GM18861 (cell line): ENCODE results near the gene MTA2.

Source experiments
- ATAC-seq: cut with Tn5 transposase; IDR thresholded peaks from one replicate; pipeline ENCODE4 v1.9.1; 2021; ENCODE audit not compliant: unreplicated experiment

The MTA2 gene

GRCh38 chr11:62612366-62613290 is 11.0 kb upstream of the MTA2 start, which contains the start of the genes EML3 and ROM1:
Gene EML3, minus strand, starts transcription at chr11:62612775. Its CDS starts 318 bp downstream, at chr11:62612457.
Gene ROM1, plus strand, starts transcription at chr11:62613257. Its CDS starts 25 bp downstream, at chr11:62613282.
- peak; percentile 42 for ATAC-seq

- ATAC-seq, result no peak
These were observed 10.2 kb upstream of the MTA2 start for GRCh38 chr11:62611705-62612365.

- no peak for ATAC-seq
These were observed 9.4 kb upstream of the MTA2 start for GRCh38 chr11:62610814-62611704.

- no peak for ATAC-seq
These were observed 8.7 kb upstream of the MTA2 start for GRCh38 chr11:62610403-62610802.

GRCh38 chr11:62608776-62609175 is 7.1 kb upstream of the MTA2 start:
- no peak for ATAC-seq

GRCh38 chr11:62607714-62608113 is 6.0 kb upstream of the MTA2 start:
- ATAC-seq, result no peak

- ATAC-seq, result no peak
These were observed 4.2 kb upstream of the MTA2 start for GRCh38 chr11:62605902-62606301.

GRCh38 chr11:62605467-62605866 is 3.8 kb upstream of the MTA2 start:
- ATAC-seq, result no peak

- no peak for ATAC-seq
These were observed 2.9 kb upstream of the MTA2 start for GRCh38 chr11:62604460-62605120.

- no peak for ATAC-seq
These were observed 2.2 kb upstream of the MTA2 start for GRCh38 chr11:62603776-62604299.

GRCh38 chr11:62603072-62603408 is 1.4 kb upstream of the MTA2 start:
- no peak for ATAC-seq

- no peak for ATAC-seq
These were observed 741 bp upstream of the MTA2 start for GRCh38 chr11:62602141-62603071.

GRCh38 chr11:62601122-62601371 is 618 bp downstream of the MTA2 start:
- no peak for ATAC-seq

GRCh38 chr11:62600367-62601121 is 1.1 kb downstream of the MTA2 start:
- ATAC-seq, result no peak

- ATAC-seq, result no peak
These were observed 1.8 kb downstream of the MTA2 start for GRCh38 chr11:62599901-62600300.

- ATAC-seq, result peak; percentile 28
These were observed 2.5 kb downstream of the MTA2 start for GRCh38 chr11:62599069-62599696.

- no peak for ATAC-seq
These were observed 6.5 kb downstream of the MTA2 start for GRCh38 chr11:62595124-62595523.

GRCh38 chr11:62593434-62594044 is 8.1 kb downstream of the MTA2 start:
- no peak for ATAC-seq
